ENCODE measurements around the gene MAGI3. TPM values are rescaled to one million over a fixed set of nuclear protein-coding genes. Genes with fewer than 3 reads are reported as not detected.
"Not testable (repeated sequence)": the region's sequence is repeated elsewhere in the genome, so short reads cannot be mapped to it uniquely, and the experiment has no call there.

Gene MAGI3
- total RNA-seq, 4 donors from 2014 or later = 14.4 to 28.2 (median 24.4) TPM

DNA sequence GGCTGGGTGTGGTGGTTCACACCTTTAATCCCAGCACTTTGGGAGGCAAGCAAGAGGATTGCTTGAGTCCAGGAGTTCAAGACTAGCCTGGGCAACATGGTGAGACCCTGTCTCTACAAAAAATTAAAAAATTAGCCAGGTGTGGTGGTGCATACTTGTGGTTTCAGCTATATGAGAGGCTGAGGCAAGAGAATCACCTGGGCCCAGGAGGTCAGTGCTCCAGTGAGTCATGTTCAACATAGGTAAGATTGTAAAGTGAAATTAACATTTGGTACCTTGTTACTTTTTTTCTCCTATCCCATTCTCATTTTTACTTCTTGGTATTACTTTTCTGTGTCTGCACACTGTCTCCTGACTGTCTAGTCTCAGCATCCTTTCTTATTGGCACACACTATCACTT, 19.0 kb downstream of the MAGI3 start:
- H3K4me1 ChIP-seq = peaks cover 0 to 10% (median 0%) of the 10 kb centered on the region in 3 donors
- no peak for TF ChIP-seq POLR2A (IDR thresholded peaks at IDR 0.05)
- TF ChIP-seq, protein P1, sequence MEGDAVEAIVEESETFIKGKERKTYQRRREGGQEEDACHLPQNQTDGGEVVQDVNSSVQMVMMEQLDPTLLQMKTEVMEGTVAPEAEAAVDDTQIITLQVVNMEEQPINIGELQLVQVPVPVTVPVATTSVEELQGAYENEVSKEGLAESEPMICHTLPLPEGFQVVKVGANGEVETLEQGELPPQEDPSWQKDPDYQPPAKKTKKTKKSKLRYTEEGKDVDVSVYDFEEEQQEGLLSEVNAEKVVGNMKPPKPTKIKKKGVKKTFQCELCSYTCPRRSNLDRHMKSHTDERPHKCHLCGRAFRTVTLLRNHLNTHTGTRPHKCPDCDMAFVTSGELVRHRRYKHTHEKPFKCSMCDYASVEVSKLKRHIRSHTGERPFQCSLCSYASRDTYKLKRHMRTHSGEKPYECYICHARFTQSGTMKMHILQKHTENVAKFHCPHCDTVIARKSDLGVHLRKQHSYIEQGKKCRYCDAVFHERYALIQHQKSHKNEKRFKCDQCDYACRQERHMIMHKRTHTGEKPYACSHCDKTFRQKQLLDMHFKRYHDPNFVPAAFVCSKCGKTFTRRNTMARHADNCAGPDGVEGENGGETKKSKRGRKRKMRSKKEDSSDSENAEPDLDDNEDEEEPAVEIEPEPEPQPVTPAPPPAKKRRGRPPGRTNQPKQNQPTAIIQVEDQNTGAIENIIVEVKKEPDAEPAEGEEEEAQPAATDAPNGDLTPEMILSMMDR (IDR thresholded peaks at IDR 0.05) = no peak
- no peak for DNase-seq
- intact Hi-C loops (cut with DNase I) = no loop called here
- H3K36me3 ChIP-seq = peaks cover 0 to 5% (median 0%) of the 10 kb centered on the region in 3 donors
- no peak overlapping the region for H3K4me3 ChIP-seq
- H3K27me3 ChIP-seq = no peaks in the 10 kb centered on the region
- H3K9me3 ChIP-seq = no peaks in the 10 kb centered on the region
- no peak overlapping the region for H3K27ac ChIP-seq

DNA sequence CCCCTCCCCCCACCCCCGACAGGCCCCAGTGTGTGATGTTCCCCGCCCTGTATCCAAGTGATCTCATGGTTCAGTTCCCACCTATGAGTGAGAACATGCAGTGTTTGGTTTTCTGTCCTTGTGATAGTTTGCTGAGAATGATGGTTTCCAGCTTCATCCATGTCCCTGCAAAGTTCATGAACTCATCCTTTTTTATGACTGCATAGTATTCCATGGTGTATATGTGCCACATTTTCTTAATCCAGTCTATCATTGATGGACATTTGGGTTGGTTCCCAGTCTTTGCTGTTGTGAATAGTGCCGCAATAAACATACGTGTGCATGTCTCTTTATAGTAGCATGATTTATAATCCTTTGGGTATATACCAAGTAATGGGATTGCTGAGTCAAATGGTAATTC, 21.7 kb downstream of the MAGI3 start:
- H3K27me3 ChIP-seq; DNase-seq; intact Hi-C loops (cut with DNase I); H3K36me3 ChIP-seq; H3K4me3 ChIP-seq; H3K9me3 ChIP-seq; H3K27ac ChIP-seq: not testable (repeated sequence)
- peaks cover 0 to 16% (median 0%) of the 10 kb centered on the region in 3 donors for H3K4me1 ChIP-seq
- WGBS, 2 donors = 89% methylated on average over 4 of the region's 4 CpGs

DNA sequence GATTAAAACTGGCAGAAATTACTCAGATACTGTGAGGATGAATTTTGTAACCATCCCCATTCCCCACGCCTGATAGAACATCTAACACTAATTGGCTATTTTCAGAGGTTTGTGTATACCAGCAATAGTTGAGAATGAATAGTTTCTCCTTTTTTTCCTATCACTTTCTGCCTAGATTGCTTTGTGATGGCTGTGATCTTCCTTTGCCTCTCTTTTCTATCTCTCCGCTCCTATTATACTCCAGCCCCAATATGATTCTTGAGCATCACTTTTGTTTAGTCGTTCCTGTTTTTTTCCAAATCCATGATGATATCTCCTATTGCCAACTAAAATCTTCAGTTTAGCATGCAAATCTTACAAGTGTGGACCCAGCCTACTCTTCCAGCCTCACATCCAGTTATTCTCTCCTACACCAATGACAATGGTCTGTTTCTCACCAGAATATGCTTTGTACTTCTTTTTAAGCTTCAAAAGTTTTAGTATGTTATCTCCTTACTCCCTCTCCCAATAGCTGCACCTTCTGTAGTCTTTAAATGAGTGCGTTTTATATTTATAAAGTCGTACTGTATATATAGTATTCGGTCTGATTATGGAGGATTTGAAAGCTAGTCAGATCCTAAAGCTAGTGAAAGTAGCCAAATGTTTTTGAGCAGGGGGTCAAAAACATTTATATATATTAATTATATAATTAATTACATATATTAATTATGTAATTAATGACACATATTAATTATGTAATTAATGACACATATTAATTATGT, 25.2 kb downstream of the MAGI3 start:
- WGBS, 2 donors = 74 to 87% methylated on average over 6 of the region's 6 CpGs
- no peak for TF ChIP-seq POLR2A (IDR thresholded peaks at IDR 0.05)
- TF ChIP-seq, protein P1 (IDR thresholded peaks at IDR 0.05) = no peak
- Histone ChIP-seq H3K9me3 (no peaks in the 10 kb centered on the region), H3K27ac (no peak overlapping the region), H3K4me3 (no peak overlapping the region), H3K36me3 (no peaks in the 10 kb centered on the region), H3K4me1 (peaks cover 0 to 6% (median 0%) of the 10 kb centered on the region in 3 donors), H3K27me3 (no peaks in the 10 kb centered on the region)
- no peak for DNase-seq
- intact Hi-C loops (cut with DNase I) = no loop called here

DNA sequence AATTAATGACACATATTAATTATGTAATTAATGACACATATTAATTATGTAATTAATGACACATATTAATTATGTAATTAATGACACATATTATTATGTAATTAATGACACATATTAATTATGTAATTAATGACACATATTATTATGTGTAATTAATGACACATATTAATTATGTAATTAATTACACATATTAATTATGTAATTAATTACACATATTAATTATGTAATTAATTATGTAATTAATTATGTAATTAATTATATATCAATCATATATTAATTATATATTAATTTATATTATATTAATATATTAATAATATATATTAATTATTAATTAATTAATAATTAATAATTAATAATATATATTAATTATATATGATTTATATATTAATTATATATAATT, 25.8 kb downstream of the MAGI3 start:
- H3K36me3 ChIP-seq; H3K27ac ChIP-seq; H3K4me3 ChIP-seq; H3K9me3 ChIP-seq; DNase-seq; intact Hi-C loops (cut with DNase I); H3K27me3 ChIP-seq; H3K4me1 ChIP-seq: not testable (repeated sequence)

DNA sequence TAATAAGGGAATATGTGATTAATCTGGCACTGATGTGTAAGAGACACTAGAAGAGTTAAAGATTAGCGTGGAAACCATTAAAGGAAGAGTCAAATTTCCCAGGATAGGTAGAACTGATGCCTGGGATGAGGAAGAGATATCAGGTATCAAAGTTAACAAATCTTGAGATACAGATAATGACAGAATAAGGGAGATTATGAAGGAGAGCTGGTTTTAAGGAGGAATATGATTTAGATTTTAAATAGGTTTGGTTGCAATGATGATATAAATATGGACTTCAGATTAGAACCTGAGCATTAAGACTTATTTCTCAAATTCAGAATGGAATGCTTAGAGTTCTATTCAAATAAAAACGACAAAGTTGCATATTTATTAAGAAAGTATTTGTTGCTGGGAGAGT, 26.2 kb downstream of the MAGI3 start:
- no peak for DNase-seq
- TF ChIP-seq, protein P1 (IDR thresholded peaks at IDR 0.05) = no peak
- TF ChIP-seq POLR2A (IDR thresholded peaks at IDR 0.05) = no peak
- Histone ChIP-seq H3K27me3 (no peaks in the 10 kb centered on the region), H3K36me3 (no peaks in the 10 kb centered on the region), H3K4me3 (no peak overlapping the region), H3K9me3 (no peaks in the 10 kb centered on the region), H3K4me1 (peaks cover 0 to 6% (median 0%) of the 10 kb centered on the region in 3 donors), H3K27ac (no peak overlapping the region)
- WGBS, 2 donors = 85 to 91% methylated on average over 2 of the region's 2 CpGs
- intact Hi-C loops (cut with DNase I) = no loop called here

DNA sequence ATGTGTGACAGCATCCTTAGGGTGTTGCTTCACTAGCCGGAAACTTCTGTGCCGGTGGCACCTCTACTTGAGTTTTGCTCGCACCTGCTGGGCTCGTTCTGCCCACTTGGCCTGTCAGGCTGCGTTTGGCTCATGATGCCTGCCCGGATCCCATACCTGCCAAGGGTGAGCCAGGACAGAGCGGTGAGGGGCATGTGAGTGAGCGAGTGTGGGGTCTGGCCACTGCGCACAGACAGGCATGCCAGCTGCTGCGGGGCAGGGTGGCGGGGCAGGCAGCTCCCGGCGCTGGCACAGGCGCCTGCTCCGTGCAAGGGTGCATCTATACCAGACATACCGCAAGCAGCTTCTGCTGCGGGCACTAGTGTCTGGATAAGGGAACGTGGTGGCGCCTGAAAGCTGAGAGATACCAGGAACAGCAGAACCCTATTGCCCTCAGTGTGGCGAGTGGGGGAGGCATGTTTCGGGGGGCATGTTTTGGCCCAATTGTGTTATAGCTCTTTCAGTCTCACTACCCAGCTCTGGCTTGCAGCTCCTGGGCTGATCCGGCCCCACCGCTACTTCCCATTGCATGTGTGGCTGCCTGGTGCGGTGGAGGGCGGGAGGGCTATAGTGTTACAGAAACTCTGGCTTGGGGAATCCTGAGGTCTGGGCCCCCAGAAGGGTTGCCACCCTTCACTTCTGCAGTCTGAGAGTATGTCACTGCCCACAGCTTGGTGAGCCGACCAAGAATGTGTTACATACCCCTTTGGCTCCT, 32.2 kb downstream of the MAGI3 start:
- H3K27me3 ChIP-seq = no peaks in the 10 kb centered on the region
- no peak overlapping the region for H3K27ac ChIP-seq
- H3K4me3 ChIP-seq = no peak overlapping the region
- no peaks in the 10 kb centered on the region for H3K9me3 ChIP-seq
- 95 to 97% methylated on average over 14 of the region's 26 CpGs for WGBS, 2 donors
- no peak for DNase-seq
- H3K4me1 ChIP-seq = no peaks in the 10 kb centered on the region
- no peak for TF ChIP-seq POLR2A (IDR thresholded peaks at IDR 0.05)
- TF ChIP-seq, protein P1 (IDR thresholded peaks at IDR 0.05) = no peak
- H3K36me3 ChIP-seq = peaks cover 0 to 14% (median 0%) of the 10 kb centered on the region in 3 donors
- intact Hi-C loops (cut with DNase I) = no loop called here
